Sigmoid colon (tissue), 7 donors: ENCODE measurements around the gene LEUTX. TPM values are rescaled to one million over a fixed set of nuclear protein-coding genes. Genes with fewer than 3 reads are reported as not detected.

Experiments used
- DNase-seq: peaks from one replicate; pipeline ENCODE4 v3.0.0-alpha.2; 2019
- H3K27ac ChIP-seq, 4 donors: fragments of 200-600 bp; sonication (generic); one replicate each; pipeline ENCODE4 v1.5.1; 2016 to 2019; ENCODE audit warnings: mild to moderate bottlenecking in 1 of 4
- H3K27me3 ChIP-seq, 3 donors: fragments of 200-600 bp; sonication (generic); one replicate each; pipeline ENCODE4 v1.5.1; 2019; ENCODE audit warnings: mild to moderate bottlenecking in 1 of 3
- H3K36me3 ChIP-seq, 4 donors: fragments of 200-600 bp; sonication (generic); one replicate each; pipeline ENCODE4 v1.5.1; 2016 to 2019
- H3K4me1 ChIP-seq, 4 donors: fragments of 200-600 bp; sonication (generic); one replicate each; pipeline ENCODE4 v1.5.1; 2017 to 2019
- H3K4me3 ChIP-seq, 4 donors: fragments of 200-600 bp; sonication (generic); one replicate each; pipeline ENCODE4 v1.5.1; 2017 to 2019; ENCODE audit warnings: mild to moderate bottlenecking in 2 of 4, moderate library complexity in 1 of 4
- H3K9me3 ChIP-seq, 4 donors: fragments of 200-600 bp in 3 of 4; sonication (generic) in 3 of 4; one replicate each; pipeline versions ENCODE4 v1.5.1 to v1.6.1; 2013 to 2019
- EP300 ChIP-seq, 4 donors: sonication (generic); formaldehyde crosslinking; IDR thresholded peaks; one replicate each; pipeline ENCODE4 v1.6.1; 2017; ENCODE audit warnings: antibody characterized with exemption in 4 of 4
- POLR2A ChIP-seq, 2 donors: fragments of 450-650 bp; IDR thresholded peaks; one replicate each; pipeline ENCODE4 v1.6.1; 2016; ENCODE audit warnings: antibody characterized with exemption in 2 of 2, mild to moderate bottlenecking in 2 of 2, moderate library complexity in 2 of 2
- POLR2AphosphoS5 ChIP-seq, 4 donors: sonication (generic); formaldehyde crosslinking; IDR thresholded peaks; one replicate each; pipeline ENCODE4 v1.6.1; 2017; ENCODE audit warnings: antibody characterized with exemption in 4 of 4
- WGBS, 2 donors: extraction: QIAGEN DNeasy Blood & Tissue Kit; methylation state at CpG; one replicate each; pipeline ENCODE4 v1.1.7; 2013; 5-methylcytosine and 5-hydroxymethylcytosine counted together
- intact Hi-C: fragments of 100-400 bp; cut with DNase I; formaldehyde crosslinking; loops from one replicate; pipeline ENCODE4 v1.15.1; 2023
- polyA plus RNA-seq, 3 donors: library from polyadenylated mRNA; stranded (reverse); fragments of 200-250 nt; gene quantifications; one replicate each; pipeline ENCODE4 v1.2.3, GENCODE V29; 2013
- total RNA-seq, 4 donors: library from RNA; depleted of rRNA; stranded (reverse); fragments of >200 nt; gene quantifications; one replicate each; pipeline ENCODE4 v1.1.0, GENCODE V29; 2016
- TF ChIP-seq, protein P1 (sequence below), 4 experiments: fragments of 450-650 bp in 3 of 4; fragments of 200-600 bp in 1 of 4; IDR thresholded peaks; one replicate each; pipeline ENCODE4 v1.5.1; 2016 to 2019; ENCODE audit warnings: antibody characterized with exemption in 4 of 4, mild to moderate bottlenecking in 3 of 4, moderate library complexity in 2 of 4
- donor health status: healthy with polysubstance abuse.
- donor health status: Bipolar disorder and iron deficiency.
- donor health status: healthy.

The LEUTX gene
- total and polyA plus RNA-seq, 7 donors, result not detected

DNA sequence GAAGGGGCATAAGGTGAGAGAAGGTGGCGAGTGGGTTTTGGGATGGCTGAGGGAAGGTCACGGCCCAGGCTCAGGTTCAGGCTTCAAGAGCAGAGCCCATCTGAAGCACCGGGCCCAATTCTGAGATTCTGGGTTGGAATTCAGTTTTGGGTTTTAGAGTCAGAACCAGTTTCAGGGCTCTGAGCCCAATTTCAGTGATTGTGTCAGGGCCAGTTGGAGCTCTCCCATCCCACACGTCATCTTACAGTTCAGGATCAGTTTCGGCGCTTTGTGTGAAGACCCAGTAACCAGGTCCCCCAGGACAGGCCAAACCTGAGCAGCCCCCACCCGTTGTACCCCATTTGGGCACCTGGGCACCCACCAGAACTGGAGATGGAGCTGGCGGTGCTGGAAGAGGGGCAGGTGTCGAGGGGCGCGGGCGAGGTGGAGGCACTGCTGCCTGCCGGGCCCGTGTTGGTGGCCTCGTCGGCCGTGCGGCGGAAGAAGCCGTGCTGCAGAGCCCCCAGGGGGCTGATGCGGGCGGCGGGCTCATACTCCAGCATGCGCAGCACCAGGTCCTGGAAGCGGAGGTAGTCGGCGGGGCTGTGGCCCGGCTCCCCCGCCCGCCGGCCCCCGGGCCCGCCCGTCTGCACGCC lies 47.8 kb downstream of the LEUTX start:
- intact Hi-C loops, result no loop called here
- Histone ChIP-seq H3K27me3 (no peaks in the 10 kb centered on the region), H3K4me3 (no peak overlapping the region), H3K9me3 (no peaks in the 10 kb centered on the region), H3K36me3 (peaks cover 16 to 60% (median 48%) of the 10 kb centered on the region in 4 donors), H3K27ac (no peak overlapping the region), H3K4me1 (peaks cover 0 to 15% (median 14%) of the 10 kb centered on the region in 4 donors)
- WGBS, 2 donors, result 94 to 95% methylated on average over 35 of the region's 35 CpGs
- TF ChIP-seq, protein P1, sequence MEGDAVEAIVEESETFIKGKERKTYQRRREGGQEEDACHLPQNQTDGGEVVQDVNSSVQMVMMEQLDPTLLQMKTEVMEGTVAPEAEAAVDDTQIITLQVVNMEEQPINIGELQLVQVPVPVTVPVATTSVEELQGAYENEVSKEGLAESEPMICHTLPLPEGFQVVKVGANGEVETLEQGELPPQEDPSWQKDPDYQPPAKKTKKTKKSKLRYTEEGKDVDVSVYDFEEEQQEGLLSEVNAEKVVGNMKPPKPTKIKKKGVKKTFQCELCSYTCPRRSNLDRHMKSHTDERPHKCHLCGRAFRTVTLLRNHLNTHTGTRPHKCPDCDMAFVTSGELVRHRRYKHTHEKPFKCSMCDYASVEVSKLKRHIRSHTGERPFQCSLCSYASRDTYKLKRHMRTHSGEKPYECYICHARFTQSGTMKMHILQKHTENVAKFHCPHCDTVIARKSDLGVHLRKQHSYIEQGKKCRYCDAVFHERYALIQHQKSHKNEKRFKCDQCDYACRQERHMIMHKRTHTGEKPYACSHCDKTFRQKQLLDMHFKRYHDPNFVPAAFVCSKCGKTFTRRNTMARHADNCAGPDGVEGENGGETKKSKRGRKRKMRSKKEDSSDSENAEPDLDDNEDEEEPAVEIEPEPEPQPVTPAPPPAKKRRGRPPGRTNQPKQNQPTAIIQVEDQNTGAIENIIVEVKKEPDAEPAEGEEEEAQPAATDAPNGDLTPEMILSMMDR (IDR thresholded peaks at IDR 0.05), result no peak
- TF ChIP-seq POLR2A (IDR thresholded peaks at IDR 0.05) (no peak), EP300 (IDR thresholded peaks at IDR 0.05) (no peak), POLR2AphosphoS5 (IDR thresholded peaks at IDR 0.05) (no peak)
- DNase-seq, result no peak

DNA sequence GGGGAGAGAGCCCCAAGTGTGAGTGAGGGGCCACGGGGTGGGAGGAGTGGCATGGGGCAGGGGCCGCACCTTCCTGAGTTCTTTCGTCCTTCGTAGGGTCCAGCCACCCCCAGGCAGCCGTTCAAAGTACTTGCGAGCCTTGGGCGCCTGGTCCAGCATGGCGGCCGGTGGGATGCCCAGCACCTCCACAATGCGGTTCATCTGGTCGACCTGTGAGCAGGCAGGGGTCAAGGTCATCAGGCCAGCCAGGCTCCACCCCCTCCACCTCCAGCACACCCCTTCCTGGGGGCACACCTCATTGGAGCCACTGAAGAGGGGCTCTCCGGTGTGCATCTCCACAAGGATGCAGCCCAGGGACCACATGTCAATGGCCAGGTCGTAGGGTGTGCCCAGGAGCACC lies 48.6 kb downstream of the LEUTX start:
- Histone ChIP-seq H3K36me3 (peaks cover 16 to 64% (median 48%) of the 10 kb centered on the region in 4 donors), H3K9me3 (no peaks in the 10 kb centered on the region), H3K4me3 (no peak overlapping the region), H3K4me1 (peaks cover 0 to 22% (median 21%) of the 10 kb centered on the region in 4 donors), H3K27me3 (no peaks in the 10 kb centered on the region), H3K27ac (no peak overlapping the region)
- TF ChIP-seq EP300 (IDR thresholded peaks at IDR 0.05), result no peak
- TF ChIP-seq POLR2A (IDR thresholded peaks at IDR 0.05), result no peak
- no peak for TF ChIP-seq POLR2AphosphoS5 (IDR thresholded peaks at IDR 0.05)
- TF ChIP-seq, protein P1 (IDR thresholded peaks at IDR 0.05), result no peak
- no peak for DNase-seq
- intact Hi-C loops, result no loop called here
- 93% methylated on average over 13 of the region's 13 CpGs for WGBS, 2 donors

DNA sequence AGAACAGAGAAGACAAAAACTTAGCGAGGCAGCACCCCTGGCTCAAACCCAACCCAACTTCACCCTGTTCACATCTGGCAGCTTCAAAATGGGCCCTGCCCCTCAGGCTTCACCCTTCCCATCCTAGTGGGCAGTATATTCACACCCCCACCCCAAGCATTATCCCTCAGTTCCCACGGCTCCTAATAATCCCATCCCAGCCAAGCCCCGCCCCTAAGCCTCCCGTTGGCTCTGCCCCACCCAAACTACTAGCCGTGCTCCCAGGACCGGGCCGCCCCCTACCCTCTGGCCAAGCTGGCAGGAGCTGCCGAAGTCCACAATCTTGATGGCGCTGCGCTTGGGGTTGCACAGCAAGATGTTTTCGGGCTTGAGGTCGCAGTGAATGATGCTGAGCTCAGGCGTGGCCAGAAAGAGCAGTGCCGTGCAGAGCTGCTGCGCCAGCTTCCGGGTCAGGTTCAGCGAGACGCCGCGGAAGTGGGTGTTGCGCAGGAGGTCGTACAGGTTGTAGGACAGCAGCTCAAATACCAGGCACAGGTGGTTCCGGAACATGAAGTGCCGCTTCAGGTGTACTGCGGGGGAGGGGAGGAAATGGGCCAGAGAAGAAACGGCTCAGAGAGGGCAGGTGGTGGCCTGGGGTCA lies 49.5 kb downstream of the LEUTX start:
- WGBS, 2 donors, result 77 to 87% methylated on average over 26 of the region's 26 CpGs
- H3K36me3 ChIP-seq, result peaks cover 16 to 64% (median 48%) of the 10 kb centered on the region in 4 donors
- no peak overlapping the region for H3K4me3 ChIP-seq
- no peak for DNase-seq
- no peak for TF ChIP-seq EP300 (IDR thresholded peaks at IDR 0.05)
- TF ChIP-seq POLR2AphosphoS5 (IDR thresholded peaks at IDR 0.05), result no peak
- TF ChIP-seq, protein P1 (IDR thresholded peaks at IDR 0.05), result no peak
- TF ChIP-seq POLR2A (IDR thresholded peaks at IDR 0.05), result no peak
- peaks cover 0 to 31% (median 30%) of the 10 kb centered on the region in 4 donors for H3K4me1 ChIP-seq
- no peak overlapping the region for H3K27ac ChIP-seq
- H3K9me3 ChIP-seq, result no peaks in the 10 kb centered on the region
- H3K27me3 ChIP-seq, result no peaks in the 10 kb centered on the region
- intact Hi-C loops, result no loop called here

DNA sequence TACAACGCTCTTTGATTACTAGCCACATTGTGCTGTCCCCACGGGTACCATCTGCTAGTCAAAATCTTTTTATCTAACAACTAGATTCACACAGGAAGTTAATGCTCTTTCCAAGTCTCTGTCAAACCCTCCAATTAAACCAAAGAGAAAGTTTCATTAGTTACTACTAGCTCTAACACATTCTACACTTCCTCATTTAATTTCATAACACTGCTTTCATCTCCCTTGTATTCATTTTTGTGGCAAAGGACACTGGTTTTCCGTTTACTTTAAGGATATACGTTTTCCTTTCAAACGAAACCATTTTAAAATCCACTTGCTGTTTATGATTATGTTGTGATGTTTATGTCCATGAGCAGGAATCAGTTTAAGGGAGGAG lies 50.0 kb downstream of the LEUTX start:
- Histone ChIP-seq H3K27ac (no peak overlapping the region), H3K36me3 (peaks cover 16 to 64% (median 48%) of the 10 kb centered on the region in 4 donors), H3K27me3 (no peaks in the 10 kb centered on the region), H3K4me3 (no peak overlapping the region), H3K4me1 (peaks cover 0 to 30% (median 29%) of the 10 kb centered on the region in 4 donors), H3K9me3 (no peaks in the 10 kb centered on the region)
- TF ChIP-seq, protein P1 (IDR thresholded peaks at IDR 0.05), result no peak
- TF ChIP-seq EP300 (IDR thresholded peaks at IDR 0.05) (no peak), POLR2AphosphoS5 (IDR thresholded peaks at IDR 0.05) (no peak), POLR2A (IDR thresholded peaks at IDR 0.05) (no peak)
- 67 to 68% methylated on average over 5 of the region's 5 CpGs for WGBS, 2 donors
- intact Hi-C loops, result no loop called here
- no peak for DNase-seq
